Mucosa of descending colon (tissue), 3 donors: ENCODE data around the gene C6orf89. TPM values are rescaled to one million over a fixed set of nuclear protein-coding genes. Genes with fewer than 3 reads are reported as not detected.

Experiments
- ATAC-seq: fragments of 200-7000 bp; cut with Tn5 transposase; one replicate; pipeline ENCODE4 v1.9.1; 2020; ENCODE audit warnings: mild to moderate bottlenecking, moderate library complexity
- DNase-seq, 3 donors: peaks; one replicate each; pipeline ENCODE4 v3.0.0-alpha.2; 2020
- H3K36me3 ChIP-seq: fragments of 200-600 bp; one replicate; pipeline ENCODE4 v1.8.0; 2021; ENCODE audit warnings: low read depth, mild to moderate bottlenecking
- H3K4me1 ChIP-seq: fragments of 200-600 bp; one replicate; pipeline ENCODE4 v1.8.0; 2021; ENCODE audit warnings: low read depth, mild to moderate bottlenecking
- H3K4me3 ChIP-seq: fragments of 200-600 bp; one replicate; pipeline ENCODE4 v1.8.0; 2021; ENCODE audit warnings: mild to moderate bottlenecking
- H3K9me3 ChIP-seq: fragments of 200-600 bp; one replicate; pipeline ENCODE4 v1.8.0; 2021; ENCODE audit warnings: mild to moderate bottlenecking
- CTCF ChIP-seq: fragments of 200-600 bp; IDR thresholded peaks from one replicate; pipeline ENCODE4 v1.8.0; 2022; ENCODE audit warnings: antibody characterized with exemption, mild to moderate bottlenecking
- intact Hi-C, 2 donors: fragments of 100-400 bp; cut with DNase I in 1 of 2; cut with micrococcal nuclease in 1 of 2; formaldehyde crosslinking; loops; one replicate each; pipeline versions ENCODE4 v1.11.0 to v1.11.1; 2022; cut with DNase I, micrococcal nuclease
- total RNA-seq, 3 donors: library from RNA; stranded (reverse); fragmentation: NEBNext Ultra II Directional in 2 of 3; extraction: Animal tissue kit (Norgen Biotek cat#: 25700) in 2 of 3; gene quantifications; one replicate each; pipeline versions ENCODE4 v1.2.1 to v1.2.4, GENCODE V29; 2021 to 2023
- donor health status: DM: no; HTN: no; CAD: no; lungs with moderate emphysema.
- donor health status: DM: no; HTN: no; CAD: no.
- donor health status: DM: no; HTN: yes; CAD: no.

Gene C6orf89
- total RNA-seq, 3 donors from 2014 or later, result 53.9 to 66.6 (median 56.0) TPM

GRCh38 chr6:36862164-36862847 is 23.4 kb upstream of the C6orf89 start:
- Histone ChIP-seq H3K9me3 (no peaks in the 10 kb centered on the region), H3K36me3 (no peaks in the 10 kb centered on the region), H3K4me3 (no peak overlapping the region), H3K4me1 (no peaks in the 10 kb centered on the region)
- intact Hi-C loops, result no loop called here
- TF ChIP-seq CTCF, result no peak
- DNase-seq (no peak), ATAC-seq (no peak)

DNA sequence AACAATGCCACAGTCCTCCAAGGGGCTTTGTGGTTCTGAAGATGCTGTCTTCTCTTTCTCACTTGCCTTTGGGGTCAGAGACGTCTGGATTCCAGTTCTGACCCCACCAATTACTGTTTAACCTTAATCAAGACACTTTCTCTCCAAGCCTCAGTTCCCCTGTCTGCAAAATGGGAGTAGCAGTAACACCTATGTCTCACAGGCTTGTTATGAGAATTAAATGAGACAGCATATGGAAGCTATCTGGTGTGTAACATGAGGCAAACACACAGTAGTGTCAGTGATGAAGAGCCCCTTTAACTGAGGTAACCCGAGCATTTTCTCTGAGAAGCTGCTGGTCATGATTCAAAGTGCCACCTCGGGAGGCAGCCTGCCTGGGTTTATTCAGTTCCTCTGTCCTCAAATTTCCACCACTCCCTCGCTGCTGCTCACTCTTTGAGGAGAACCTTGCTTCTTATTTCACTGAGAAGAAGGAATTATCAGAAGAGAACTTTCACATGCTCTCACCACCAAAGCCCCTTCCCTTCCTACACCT is 22.8 kb upstream of the C6orf89 start:
- intact Hi-C loops, result no loop called here
- no peak for ATAC-seq
- Histone ChIP-seq H3K9me3 (no peaks in the 10 kb centered on the region), H3K4me1 (no peaks in the 10 kb centered on the region), H3K4me3 (no peak overlapping the region), H3K36me3 (no peaks in the 10 kb centered on the region)
- DNase-seq, result no peak
- no peak for TF ChIP-seq CTCF

GRCh38 chr6:36863670-36864540 is 21.8 kb upstream of the C6orf89 start:
- Histone ChIP-seq H3K4me1 (no peaks in the 10 kb centered on the region), H3K36me3 (no peaks in the 10 kb centered on the region), H3K9me3 (no peaks in the 10 kb centered on the region), H3K4me3 (no peak overlapping the region)
- intact Hi-C loops, result no loop called here
- ATAC-seq (no peak), DNase-seq (no peak)
- no peak for TF ChIP-seq CTCF

DNA sequence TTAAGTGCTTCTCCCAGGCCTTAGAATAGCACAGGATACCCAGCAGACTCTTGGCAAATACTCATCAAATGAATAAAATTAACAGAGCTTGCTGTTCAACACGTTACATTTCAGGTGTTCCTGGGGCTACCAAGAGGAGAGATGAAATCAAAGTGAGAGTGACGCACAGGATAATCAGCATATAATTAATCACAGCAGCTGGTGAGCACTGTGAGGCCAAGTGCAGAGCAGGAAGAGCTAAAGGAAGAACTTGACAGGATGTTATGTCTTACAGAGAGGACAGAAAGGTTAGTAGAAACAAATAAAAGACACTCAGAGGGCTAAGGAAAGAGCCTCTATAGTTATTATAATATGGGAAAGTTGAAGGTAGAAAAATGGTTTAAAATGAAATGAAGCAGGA is 19.9 kb upstream of the C6orf89 start:
- ATAC-seq (no peak), DNase-seq (no peak)
- no peak overlapping the region for H3K4me3 ChIP-seq
- H3K4me1 ChIP-seq, result no peaks in the 10 kb centered on the region
- no peak for TF ChIP-seq CTCF
- H3K9me3 ChIP-seq, result no peaks in the 10 kb centered on the region
- intact Hi-C loops, result no loop called here
- H3K36me3 ChIP-seq, result no peaks in the 10 kb centered on the region

DNA sequence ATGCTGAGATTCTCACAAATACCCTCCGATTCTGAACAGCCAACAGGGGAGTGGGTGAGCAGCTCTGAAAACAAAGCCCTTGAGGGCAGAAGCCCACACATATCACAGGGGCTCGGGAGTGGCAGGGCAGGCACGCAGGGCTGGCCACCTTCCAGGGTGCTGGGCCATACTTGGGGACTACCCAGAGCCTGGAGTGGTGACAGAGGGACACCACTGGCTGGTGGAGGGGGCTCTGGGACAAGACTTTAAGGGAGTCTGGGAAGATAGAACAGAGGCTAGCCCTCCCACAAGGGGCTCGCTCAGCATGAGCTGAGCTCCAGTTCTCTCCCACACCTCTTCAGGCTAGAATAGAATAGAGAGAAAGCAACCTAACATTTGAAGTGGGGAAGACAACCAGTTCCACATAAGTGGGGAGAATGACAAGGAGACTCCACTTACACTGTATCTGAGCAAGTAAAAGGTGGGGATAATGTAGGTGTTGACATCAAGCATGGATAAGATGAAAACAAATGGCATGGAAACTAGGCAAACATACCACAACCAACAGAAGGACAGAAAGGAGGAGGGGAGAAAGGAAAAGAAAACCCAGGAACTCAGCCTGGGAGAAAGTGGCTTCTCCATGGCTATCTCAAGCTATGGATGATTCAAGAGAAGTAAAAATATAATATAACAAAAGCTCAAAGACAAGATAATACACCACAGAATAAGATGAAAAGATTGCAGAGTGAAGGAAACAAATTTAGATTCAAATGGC is 18.1 kb upstream of the C6orf89 start:
- DNase-seq (no peak), ATAC-seq (no peak)
- H3K36me3 ChIP-seq, result no peaks in the 10 kb centered on the region
- no peaks in the 10 kb centered on the region for H3K4me1 ChIP-seq
- H3K9me3 ChIP-seq, result no peaks in the 10 kb centered on the region
- intact Hi-C loops, result no loop called here
- no peak overlapping the region for H3K4me3 ChIP-seq
- no peak for TF ChIP-seq CTCF
